ENCODE measurements around the gene TH. TPM values are rescaled to one million over a fixed set of nuclear protein-coding genes. Genes with fewer than 3 reads are reported as not detected.

Gene TH
- total RNA-seq, 1 donor from 2014 or later = 4.3 TPM

- no peak for DNase-seq (ENCODE audit: low spot score)
Observed at GRCh38 chr11:2142300-2142759, 29.3 kb downstream of the TH start.

GRCh38 chr11:2140411-2141400 is 30.9 kb downstream of the TH start:
- DNase-seq (ENCODE audit: low spot score) = no peak

- DNase-seq (ENCODE audit: low spot score) = no peak
Observed at GRCh38 chr11:2139621-2140337, 31.8 kb downstream of the TH start.

- no peak for DNase-seq (ENCODE audit: low spot score)
Observed at GRCh38 chr11:2139123-2139521, 32.5 kb downstream of the TH start, which contains the start of gene IGF2. Gene IGF2, minus strand, starts transcription at chr11:2139389. Its CDS starts 3,866 bp downstream, at chr11:2135523.

GRCh38 chr11:2138431-2139122 is 33.0 kb downstream of the TH start:
- DNase-seq (ENCODE audit: low spot score) = no peak

GRCh38 chr11:2138068-2138430 is 33.6 kb downstream of the TH start:
- DNase-seq (ENCODE audit: low spot score) = no peak

GRCh38 chr11:2137202-2138067 is 34.2 kb downstream of the TH start:
- peak; percentile 71 for DNase-seq (ENCODE audit: low spot score)

GRCh38 chr11:2136952-2137201 is 34.7 kb downstream of the TH start:
- DNase-seq (ENCODE audit: low spot score) = no peak

- DNase-seq (ENCODE audit: low spot score) = no peak
Observed at GRCh38 chr11:2136209-2136951, 35.2 kb downstream of the TH start.

- no peak for DNase-seq (ENCODE audit: low spot score)
Observed at GRCh38 chr11:2135648-2136201, 35.9 kb downstream of the TH start.

- no peak for DNase-seq (ENCODE audit: low spot score)
Observed at GRCh38 chr11:2135018-2135569, 36.5 kb downstream of the TH start.

GRCh38 chr11:2134022-2135010 is 37.3 kb downstream of the TH start:
- DNase-seq (ENCODE audit: low spot score) = no peak

- no peak for DNase-seq (ENCODE audit: low spot score)
Observed at GRCh38 chr11:2133241-2134021, 38.2 kb downstream of the TH start.

- DNase-seq (ENCODE audit: low spot score) = no peak
Observed at GRCh38 chr11:2132874-2133240, 38.8 kb downstream of the TH start.

- DNase-seq (ENCODE audit: low spot score) = no peak
Observed at GRCh38 chr11:2132246-2132645, 39.4 kb downstream of the TH start.

- DNase-seq (ENCODE audit: low spot score) = no peak
Observed at GRCh38 chr11:2131371-2132236, 40.0 kb downstream of the TH start.

- DNase-seq (ENCODE audit: low spot score) = no peak
Observed at GRCh38 chr11:2130881-2131352, 40.7 kb downstream of the TH start.
